ENCODE data around the gene SBF2. TPM values are rescaled to one million over a fixed set of nuclear protein-coding genes. Genes with fewer than 3 reads are reported as not detected.
A peak's percentile ranks its signal among the peaks of the same experiment; 100 is the strongest.
"Not testable (repeated sequence)": the region's sequence is repeated elsewhere in the genome, so short reads cannot be mapped to it uniquely, and the experiment has no call there.

SBF2 gene
- total and polyA plus RNA-seq, 5 donors: 10.8 to 32.2 (median 22.3) TPM

DNA sequence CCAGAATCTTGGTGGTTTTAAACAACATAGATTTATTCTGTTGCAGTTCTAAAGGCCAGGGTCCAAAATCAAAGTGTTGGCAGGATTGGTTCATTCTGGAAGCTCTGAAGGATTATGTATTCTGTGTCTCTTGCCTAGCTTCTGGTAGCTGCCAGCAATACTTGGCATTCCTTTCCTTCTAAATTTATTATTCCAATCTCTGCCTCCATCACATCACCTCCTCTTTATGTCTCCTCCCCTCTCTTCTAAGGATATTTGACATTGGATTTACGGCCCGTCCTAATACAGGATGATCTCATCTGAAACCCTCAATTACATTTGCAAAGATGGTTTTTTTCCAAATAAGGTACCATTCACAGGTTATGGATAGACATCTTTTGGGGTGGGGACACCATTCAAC is 186.5 kb downstream of the SBF2 start:
- intact Hi-C loops (cut with DNase I): no loop called here
- no peak for ATAC-seq
- H3K4me1 ChIP-seq (ENCODE audit: control insufficient read depth, insufficient read depth, low read length): no peaks in the 10 kb centered on the region
- DNase-seq: no peak
- no peak overlapping the region for H3K27ac ChIP-seq (ENCODE audit: low read length)
- H3K4me3 ChIP-seq (ENCODE audit: low read length): no peak overlapping the region
- 60% methylated on average over 2 of the region's 2 CpGs for WGBS
- H3K27me3 ChIP-seq (ENCODE audit: control insufficient read depth, insufficient read depth): no peaks in the 10 kb centered on the region
- no peaks in the 10 kb centered on the region for H3K9me3 ChIP-seq (ENCODE audit: control insufficient read depth, low read length)

GRCh38 chr11:10097615-10098014 is 196.4 kb downstream of the SBF2 start:
- Histone ChIP-seq H3K27ac (ENCODE audit: low read length) (peak overlapping the region; percentile 23), H3K4me3 (ENCODE audit: low read length) (no peak overlapping the region), H3K4me1 (ENCODE audit: control insufficient read depth, insufficient read depth, low read length) (peaks cover 3% of the 10 kb centered on the region), H3K27me3 (ENCODE audit: control insufficient read depth, insufficient read depth) (no peaks in the 10 kb centered on the region), H3K9me3 (ENCODE audit: control insufficient read depth, low read length) (no peaks in the 10 kb centered on the region)
- intact Hi-C loops (cut with DNase I): no loop called here
- no peak for DNase-seq
- 77% methylated on average over 4 of the region's 4 CpGs for WGBS
- no peak for ATAC-seq

DNA sequence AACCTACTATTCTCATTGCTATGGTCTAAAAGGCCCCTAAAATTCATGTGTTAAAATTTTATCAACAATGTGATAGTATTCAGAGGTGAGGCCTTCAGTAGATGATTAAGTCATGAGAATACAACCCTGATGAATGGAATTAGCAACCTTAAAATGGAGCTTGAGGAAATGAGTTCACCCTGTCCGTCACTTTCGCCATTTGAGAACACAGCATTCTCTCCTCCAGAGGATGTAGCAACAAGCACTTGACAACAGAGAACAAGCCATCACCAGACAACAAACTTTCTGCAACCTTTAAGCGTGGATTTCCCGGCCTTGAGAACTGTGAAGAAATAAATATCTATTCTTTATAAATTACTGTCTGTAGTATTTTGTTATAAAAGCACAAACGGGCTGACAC is 197.0 kb downstream of the SBF2 start:
- Histone ChIP-seq H3K27ac (ENCODE audit: low read length) (no peak overlapping the region), H3K27me3 (ENCODE audit: control insufficient read depth, insufficient read depth) (no peaks in the 10 kb centered on the region), H3K9me3 (ENCODE audit: control insufficient read depth, low read length) (no peaks in the 10 kb centered on the region), H3K4me3 (ENCODE audit: low read length) (no peak overlapping the region), H3K4me1 (ENCODE audit: control insufficient read depth, insufficient read depth, low read length) (peaks cover 3% of the 10 kb centered on the region)
- 76% methylated on average over 5 of the region's 5 CpGs for WGBS
- no peak for ATAC-seq
- no peak for DNase-seq
- intact Hi-C loops (cut with DNase I): no loop called here

DNA sequence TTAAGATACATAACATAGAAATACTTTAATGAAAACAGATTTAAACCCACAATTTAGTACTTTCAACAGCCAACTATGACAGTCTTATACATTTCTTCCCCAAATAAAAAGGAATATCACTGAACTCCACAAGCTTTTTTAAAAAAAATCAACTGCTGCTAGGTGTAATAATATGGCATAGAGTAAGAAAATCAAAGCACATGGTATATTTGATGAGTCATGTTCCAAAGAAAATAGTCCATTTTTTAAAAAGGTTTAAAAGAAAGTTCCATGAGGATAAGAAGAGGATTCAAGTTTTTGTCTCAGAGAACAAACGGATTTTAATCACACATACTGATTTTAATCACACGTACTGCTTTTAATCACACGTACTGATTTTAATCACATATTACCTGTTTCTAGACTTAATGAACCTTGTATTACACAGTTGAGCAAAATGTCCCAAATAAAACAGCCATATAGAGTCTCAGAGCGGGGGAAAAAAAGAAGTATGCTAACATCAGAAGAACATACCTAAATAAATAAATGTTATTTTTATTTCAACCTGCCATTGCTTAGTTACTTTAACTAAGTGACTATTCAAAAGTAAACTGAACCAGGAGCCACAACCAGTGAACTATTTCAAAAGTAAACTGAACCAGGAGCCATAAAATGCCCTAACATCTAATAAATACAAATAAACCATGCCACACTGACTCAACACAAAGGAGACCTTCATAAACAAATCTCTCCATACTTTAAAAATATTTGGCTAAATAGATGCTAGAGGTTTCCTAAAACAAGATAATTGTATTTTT is 198.4 kb downstream of the SBF2 start:
- no peak for DNase-seq
- peaks cover 1% of the 10 kb centered on the region for H3K4me1 ChIP-seq (ENCODE audit: control insufficient read depth, insufficient read depth, low read length)
- no peaks in the 10 kb centered on the region for H3K27me3 ChIP-seq (ENCODE audit: control insufficient read depth, insufficient read depth)
- H3K27ac ChIP-seq (ENCODE audit: low read length): no peak overlapping the region
- ATAC-seq: no peak
- 90% methylated on average over 4 of the region's 4 CpGs for WGBS
- intact Hi-C loops (cut with DNase I): no loop called here
- H3K4me3 ChIP-seq (ENCODE audit: low read length): no peak overlapping the region
- no peaks in the 10 kb centered on the region for H3K9me3 ChIP-seq (ENCODE audit: control insufficient read depth, low read length)

DNA sequence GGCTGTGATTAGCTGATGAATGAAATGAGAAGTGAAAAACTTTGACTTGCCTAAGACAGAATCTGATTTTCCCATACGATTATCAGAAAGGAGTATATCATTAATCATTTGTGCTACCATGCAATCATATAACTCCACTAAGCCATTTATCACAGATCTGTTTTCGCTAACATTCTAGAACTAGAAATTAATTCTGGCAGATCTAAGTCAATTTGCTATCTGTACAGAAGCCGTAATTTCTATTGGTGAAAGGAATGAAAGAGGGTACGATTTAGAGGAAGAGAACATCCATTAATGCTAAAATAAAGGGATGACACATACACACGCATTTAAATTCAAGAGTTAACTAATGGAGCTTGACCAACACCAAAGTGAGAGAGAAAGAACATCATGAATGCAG is 201.6 kb downstream of the SBF2 start:
- intact Hi-C loops (cut with DNase I): no loop called here
- no peaks in the 10 kb centered on the region for H3K27me3 ChIP-seq (ENCODE audit: control insufficient read depth, insufficient read depth)
- no peak overlapping the region for H3K4me3 ChIP-seq (ENCODE audit: low read length)
- 97% methylated on average over 5 of the region's 5 CpGs for WGBS
- ATAC-seq: no peak
- no peaks in the 10 kb centered on the region for H3K9me3 ChIP-seq (ENCODE audit: control insufficient read depth, low read length)
- H3K27ac ChIP-seq (ENCODE audit: low read length): no peak overlapping the region
- DNase-seq: no peak
- H3K4me1 ChIP-seq (ENCODE audit: control insufficient read depth, insufficient read depth, low read length): peaks cover 1% of the 10 kb centered on the region

DNA sequence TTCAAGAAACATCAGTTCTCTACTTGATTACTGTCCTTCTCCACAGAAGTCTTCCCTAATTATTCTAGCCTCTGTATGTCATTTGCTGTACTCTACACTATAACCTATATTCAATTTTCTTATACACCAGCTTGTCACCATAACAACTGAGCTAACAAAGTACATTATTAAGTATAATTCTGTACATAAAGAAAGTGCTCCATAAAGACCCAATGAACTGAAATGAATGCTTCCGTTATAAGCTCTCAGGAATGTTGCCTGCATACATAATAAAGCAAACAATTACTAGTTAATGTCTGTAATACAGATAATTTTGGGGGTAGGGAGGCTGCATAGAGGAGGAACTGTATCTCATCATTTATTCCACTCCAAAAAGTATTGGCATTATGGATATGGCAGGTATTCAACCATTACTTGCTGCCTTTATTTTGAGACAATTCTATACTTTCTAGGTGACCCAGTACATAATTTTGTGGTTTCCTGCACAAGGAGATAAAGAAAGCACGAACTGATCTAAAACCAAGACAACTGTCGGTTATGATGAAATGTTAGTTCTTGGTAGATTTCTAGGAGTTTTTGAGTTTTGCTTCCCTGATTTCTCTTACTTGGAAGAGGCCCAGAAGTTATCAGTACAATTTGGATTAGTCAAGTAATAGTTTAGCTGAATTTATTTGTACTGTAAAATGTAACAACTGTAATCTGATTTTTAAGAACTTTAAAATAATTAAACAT is 202.5 kb downstream of the SBF2 start:
- no peaks in the 10 kb centered on the region for H3K4me1 ChIP-seq (ENCODE audit: control insufficient read depth, insufficient read depth, low read length)
- no peak for DNase-seq
- intact Hi-C loops (cut with DNase I): no loop called here
- 65% methylated on average over 3 of the region's 3 CpGs for WGBS
- no peaks in the 10 kb centered on the region for H3K9me3 ChIP-seq (ENCODE audit: control insufficient read depth, low read length)
- H3K4me3 ChIP-seq (ENCODE audit: low read length): no peak overlapping the region
- no peak overlapping the region for H3K27ac ChIP-seq (ENCODE audit: low read length)
- no peak for ATAC-seq
- no peaks in the 10 kb centered on the region for H3K27me3 ChIP-seq (ENCODE audit: control insufficient read depth, insufficient read depth)

DNA sequence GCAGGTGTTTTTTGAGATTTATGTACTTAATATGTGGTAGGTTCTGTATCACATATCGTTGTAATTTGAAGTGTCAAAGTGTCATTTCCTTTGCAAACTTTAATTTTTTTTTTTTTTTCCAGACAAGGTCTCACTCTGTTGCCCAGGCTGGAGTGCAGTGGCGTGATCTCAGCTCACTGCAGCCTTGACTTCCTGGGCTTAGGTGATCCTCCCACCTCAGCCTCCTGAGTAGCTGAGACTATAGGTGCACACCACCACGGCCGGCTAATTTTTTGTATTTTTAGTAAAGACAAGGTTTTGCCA is 206.1 kb downstream of the SBF2 start:
- H3K27ac ChIP-seq (ENCODE audit: low read length); DNase-seq; intact Hi-C loops (cut with DNase I); H3K9me3 ChIP-seq (ENCODE audit: control insufficient read depth, low read length); H3K4me3 ChIP-seq (ENCODE audit: low read length); ATAC-seq; H3K4me1 ChIP-seq (ENCODE audit: control insufficient read depth, insufficient read depth, low read length); H3K27me3 ChIP-seq (ENCODE audit: control insufficient read depth, insufficient read depth): not testable (repeated sequence)
- 88% methylated on average over 4 of the region's 4 CpGs for WGBS

GRCh38 chr11:10087186-10087922 is 206.7 kb downstream of the SBF2 start:
- ATAC-seq (no peak), DNase-seq (no peak)
- Histone ChIP-seq H3K4me3 (ENCODE audit: low read length) (no peak overlapping the region), H3K4me1 (ENCODE audit: control insufficient read depth, insufficient read depth, low read length) (no peaks in the 10 kb centered on the region), H3K27ac (ENCODE audit: low read length) (no peak overlapping the region), H3K9me3 (ENCODE audit: control insufficient read depth, low read length) (no peaks in the 10 kb centered on the region), H3K27me3 (ENCODE audit: control insufficient read depth, insufficient read depth) (no peaks in the 10 kb centered on the region)
- 16% methylated on average over 1 of the region's 1 CpG for WGBS
- intact Hi-C loops (cut with DNase I): no loop called here

DNA sequence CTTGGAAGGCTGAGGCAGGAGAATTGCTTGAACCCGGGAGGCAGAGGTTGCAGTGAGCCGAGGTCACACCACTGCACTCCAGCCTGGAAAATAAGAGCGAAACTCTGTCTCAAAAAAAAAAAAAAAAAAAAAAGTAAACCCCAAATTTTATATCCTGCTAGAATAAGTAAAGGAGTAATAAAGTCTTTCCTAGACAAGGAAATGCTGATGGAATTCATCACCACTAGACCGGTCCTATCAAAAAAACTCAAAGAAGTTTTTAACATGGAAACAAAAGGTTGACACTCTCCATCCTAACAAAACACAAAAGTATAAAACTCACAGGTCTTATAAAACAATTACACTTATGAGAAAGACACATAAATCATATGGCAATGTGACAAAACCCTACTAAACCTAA is 213.9 kb downstream of the SBF2 start:
- no peak overlapping the region for H3K4me3 ChIP-seq (ENCODE audit: low read length)
- H3K27ac ChIP-seq (ENCODE audit: low read length): no peak overlapping the region
- peaks cover 8% of the 10 kb centered on the region for H3K4me1 ChIP-seq (ENCODE audit: control insufficient read depth, insufficient read depth, low read length)
- no peaks in the 10 kb centered on the region for H3K27me3 ChIP-seq (ENCODE audit: control insufficient read depth, insufficient read depth)
- peaks cover 1% of the 10 kb centered on the region for H3K9me3 ChIP-seq (ENCODE audit: control insufficient read depth, low read length)
- 98% methylated on average over 4 of the region's 4 CpGs for WGBS
- ATAC-seq (no peak), DNase-seq (no peak)
- intact Hi-C loops (cut with DNase I): no loop called here

DNA sequence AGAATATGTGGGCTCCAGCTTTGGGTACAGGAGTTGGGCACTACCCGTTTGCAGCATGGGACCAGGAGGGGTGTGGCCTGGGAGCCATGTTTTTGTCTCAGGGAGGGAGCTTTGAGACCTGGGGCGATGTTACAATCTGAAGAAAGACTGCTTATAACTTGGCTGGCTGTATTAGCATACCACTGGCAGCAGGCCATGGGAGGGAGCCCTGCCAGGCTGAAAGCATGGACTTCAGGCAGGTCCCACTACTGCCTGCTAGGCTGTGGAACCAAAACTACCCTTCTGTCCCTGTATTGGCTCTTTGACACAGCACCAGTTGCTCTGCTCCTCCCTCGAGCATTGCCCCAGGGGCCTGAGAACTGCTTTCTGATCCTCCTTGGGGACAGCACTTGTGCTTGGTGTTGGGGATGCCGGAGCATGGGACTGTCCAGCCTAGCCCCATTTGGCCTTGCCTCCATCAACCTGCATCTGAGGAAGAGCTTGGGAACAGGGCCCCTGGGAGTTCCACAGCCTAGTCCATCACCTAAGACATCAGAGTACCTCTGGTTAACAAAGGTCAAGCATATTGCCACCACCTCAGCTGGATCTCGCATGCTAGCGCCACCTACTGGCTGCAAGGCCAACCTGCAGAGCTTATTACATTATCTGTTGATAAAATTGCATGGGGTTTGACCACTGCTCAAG is 217.4 kb downstream of the SBF2 start:
- intact Hi-C loops (cut with DNase I): no loop called here

DNA sequence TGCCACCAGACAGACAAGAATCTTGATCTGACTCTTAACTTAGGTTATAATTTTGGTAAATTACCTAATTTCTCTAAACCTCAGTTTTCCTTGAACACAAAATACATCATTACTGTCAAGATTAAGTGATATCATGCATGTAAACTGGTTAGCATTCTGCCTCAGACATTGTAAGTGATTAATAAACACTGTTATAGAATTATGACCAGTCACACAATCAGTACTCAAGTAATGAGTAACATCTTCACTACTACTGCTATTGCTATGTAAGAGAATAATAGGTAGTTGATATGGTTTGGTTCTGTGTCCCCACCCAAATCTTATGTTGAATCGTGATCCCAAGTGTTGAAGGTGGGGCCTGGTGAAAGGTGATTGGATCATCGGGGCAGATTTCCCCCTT is 218.9 kb downstream of the SBF2 start:
- Histone ChIP-seq H3K4me3 (ENCODE audit: low read length) (no peak overlapping the region), H3K4me1 (ENCODE audit: control insufficient read depth, insufficient read depth, low read length) (peaks cover 8% of the 10 kb centered on the region), H3K9me3 (ENCODE audit: control insufficient read depth, low read length) (peaks cover 1% of the 10 kb centered on the region), H3K27me3 (ENCODE audit: control insufficient read depth, insufficient read depth) (no peaks in the 10 kb centered on the region), H3K27ac (ENCODE audit: low read length) (no peak overlapping the region)
- WGBS: 91% methylated on average over 2 of the region's 2 CpGs
- DNase-seq (no peak), ATAC-seq (no peak)
- intact Hi-C loops (cut with DNase I): no loop called here

More for the DNA sequence above, 217.4 kb downstream of the SBF2 start:
- Histone ChIP-seq H3K9me3 (ENCODE audit: control insufficient read depth, low read length) (peaks cover 1% of the 10 kb centered on the region), H3K4me1 (ENCODE audit: control insufficient read depth, insufficient read depth, low read length) (peaks cover 8% of the 10 kb centered on the region), H3K27ac (ENCODE audit: low read length) (no peak overlapping the region), H3K4me3 (ENCODE audit: low read length) (no peak overlapping the region), H3K27me3 (ENCODE audit: control insufficient read depth, insufficient read depth) (no peaks in the 10 kb centered on the region)
- peak; percentile 58 to 88 (median 87) for DNase-seq
- WGBS: 44% methylated on average over 6 of the region's 6 CpGs
- peak; percentile 48 to 79 for ATAC-seq

Measured in right cardiac atrium (tissue), 5 donors.